Glomerular visceral epithelial cell (primary cell): Measurements from ENCODE around the gene LRPAP1.

ENCODE experiments used
- DNase-seq: peaks from one replicate; pipeline ENCODE4 v3.0.0-alpha.2; 2016; ENCODE audit errors: extremely low spot score

LRPAP1 gene

DNA sequence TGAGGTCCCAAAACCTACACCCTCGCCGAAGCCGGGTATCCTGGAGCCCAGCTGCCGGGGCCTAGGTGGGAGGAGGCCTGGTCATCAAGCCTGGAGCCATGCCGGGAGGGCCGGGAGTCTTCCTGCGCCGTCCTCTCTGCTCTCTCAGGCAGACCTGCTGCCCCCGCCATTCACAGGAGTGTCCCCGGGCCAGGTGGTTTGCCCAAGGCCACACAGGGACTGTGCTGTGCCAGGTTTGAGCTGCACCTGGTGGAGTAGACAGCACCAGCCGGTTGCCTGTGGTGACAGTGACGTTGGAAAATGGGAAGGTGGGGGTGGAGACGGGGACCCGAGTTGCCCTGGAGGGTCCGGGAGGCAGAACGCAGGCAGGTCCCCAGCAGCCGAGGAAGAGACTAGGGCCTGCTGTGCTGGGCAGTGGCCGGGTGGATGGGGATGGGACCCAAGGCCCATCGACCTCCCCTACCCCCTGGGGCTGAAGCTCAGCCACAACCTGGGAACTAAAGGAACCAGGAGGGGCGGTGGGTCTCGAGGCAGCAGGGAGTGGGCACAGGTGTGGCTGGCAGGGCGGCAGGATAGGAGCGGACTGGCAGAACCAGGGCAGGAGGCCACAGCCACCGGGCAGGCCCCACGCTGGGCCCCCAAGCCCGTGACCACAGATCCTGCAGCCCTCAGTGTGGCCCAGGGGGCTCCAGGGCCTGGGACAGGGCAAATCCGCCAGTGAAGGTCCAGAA is 59.6 kb downstream of the LRPAP1 start:
- DNase-seq = no peak

DNA sequence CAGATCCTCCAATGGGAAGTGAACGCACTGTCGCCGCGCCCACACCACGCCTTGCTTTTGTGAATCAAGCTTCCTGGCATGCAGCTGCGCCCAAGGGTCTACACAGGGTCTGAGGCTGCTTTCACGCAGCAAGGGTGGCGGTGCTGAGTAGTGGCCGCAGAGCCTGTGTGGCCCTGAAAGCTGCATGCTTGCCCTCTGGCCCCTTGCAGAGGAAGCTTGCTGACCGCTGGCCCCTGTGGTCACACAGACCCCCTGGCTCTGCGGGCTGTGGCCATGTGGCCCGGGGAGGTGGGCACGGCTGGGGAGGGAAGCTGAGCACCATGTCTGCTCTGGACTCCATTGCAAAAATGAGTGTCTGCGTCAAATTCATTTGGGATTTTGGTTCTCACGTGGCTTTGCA is 60.3 kb downstream of the LRPAP1 start:
- DNase-seq = no peak

DNA sequence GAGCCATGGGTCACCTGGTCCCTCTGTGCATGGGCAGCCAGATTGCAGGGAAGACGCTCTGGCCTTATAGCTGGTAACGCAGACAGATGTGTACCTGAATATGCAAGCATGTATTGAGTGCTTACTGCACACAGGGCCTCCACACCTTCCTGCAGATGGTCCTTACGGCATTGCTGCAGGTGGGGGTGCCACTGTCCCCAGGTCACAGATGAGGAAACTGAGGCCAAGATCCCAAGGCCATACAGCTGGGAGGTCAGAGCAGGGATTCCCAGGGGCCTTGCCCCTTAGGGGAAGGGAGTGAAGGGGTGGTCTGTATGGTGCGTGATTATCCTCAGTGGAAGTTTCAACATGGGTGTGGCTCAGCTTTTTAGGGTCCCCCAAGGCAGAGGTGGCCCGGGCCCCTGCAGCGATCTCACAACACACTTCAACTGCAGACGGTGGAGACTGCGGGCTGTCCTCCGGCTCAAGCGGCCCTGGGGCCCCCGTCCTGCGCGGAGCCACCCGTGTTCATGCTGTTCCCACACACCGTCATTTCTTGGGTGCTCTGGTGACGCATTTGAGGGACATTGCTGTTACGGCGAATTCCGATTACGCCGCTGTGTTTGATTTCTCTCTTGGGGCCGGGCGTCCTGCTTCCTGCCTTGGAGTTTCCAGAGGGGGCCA is 61.0 kb downstream of the LRPAP1 start:
- DNase-seq = no peak

DNA sequence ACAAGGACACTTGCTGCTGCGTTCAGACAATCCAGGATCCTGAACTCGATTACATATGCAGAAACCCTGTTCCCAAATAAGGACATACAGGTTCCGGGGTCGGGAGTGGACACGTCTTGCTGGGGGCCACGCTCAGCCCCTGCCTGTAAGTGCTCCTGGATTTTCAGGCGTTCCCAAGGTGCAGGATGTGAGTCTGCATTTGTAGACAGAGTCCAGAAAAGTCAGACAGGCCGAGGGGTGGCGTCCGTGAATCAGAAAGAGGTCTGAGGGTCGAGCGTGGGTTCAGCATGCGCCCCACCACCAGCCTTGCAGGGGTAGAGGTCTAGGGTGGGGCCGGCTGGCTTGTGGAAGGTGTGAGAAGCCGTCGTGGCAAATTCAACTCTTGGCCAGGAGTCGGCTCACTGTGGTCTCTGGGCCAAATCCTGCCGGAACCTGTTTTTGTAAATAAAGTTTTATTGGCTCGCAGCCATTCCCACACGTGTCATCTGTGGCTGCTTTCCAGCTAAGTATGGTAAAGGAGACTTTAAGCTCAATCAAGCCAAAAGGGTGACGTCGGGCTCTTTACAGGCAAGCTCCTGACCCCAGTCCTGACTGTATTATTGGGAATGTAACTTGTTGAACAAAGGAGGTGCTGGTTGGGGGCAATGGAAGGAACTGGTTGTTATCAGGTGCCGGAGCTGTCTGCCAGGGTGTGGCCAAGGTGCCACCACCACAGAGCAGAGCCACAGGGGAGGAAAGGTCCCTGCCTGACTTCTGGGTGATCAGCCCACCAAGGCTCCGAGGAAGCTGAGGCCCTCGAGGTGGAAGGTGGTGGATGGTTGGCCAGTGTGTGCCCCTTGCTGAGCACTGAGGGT is 61.8 kb downstream of the LRPAP1 start:
- DNase-seq = no peak

DNA sequence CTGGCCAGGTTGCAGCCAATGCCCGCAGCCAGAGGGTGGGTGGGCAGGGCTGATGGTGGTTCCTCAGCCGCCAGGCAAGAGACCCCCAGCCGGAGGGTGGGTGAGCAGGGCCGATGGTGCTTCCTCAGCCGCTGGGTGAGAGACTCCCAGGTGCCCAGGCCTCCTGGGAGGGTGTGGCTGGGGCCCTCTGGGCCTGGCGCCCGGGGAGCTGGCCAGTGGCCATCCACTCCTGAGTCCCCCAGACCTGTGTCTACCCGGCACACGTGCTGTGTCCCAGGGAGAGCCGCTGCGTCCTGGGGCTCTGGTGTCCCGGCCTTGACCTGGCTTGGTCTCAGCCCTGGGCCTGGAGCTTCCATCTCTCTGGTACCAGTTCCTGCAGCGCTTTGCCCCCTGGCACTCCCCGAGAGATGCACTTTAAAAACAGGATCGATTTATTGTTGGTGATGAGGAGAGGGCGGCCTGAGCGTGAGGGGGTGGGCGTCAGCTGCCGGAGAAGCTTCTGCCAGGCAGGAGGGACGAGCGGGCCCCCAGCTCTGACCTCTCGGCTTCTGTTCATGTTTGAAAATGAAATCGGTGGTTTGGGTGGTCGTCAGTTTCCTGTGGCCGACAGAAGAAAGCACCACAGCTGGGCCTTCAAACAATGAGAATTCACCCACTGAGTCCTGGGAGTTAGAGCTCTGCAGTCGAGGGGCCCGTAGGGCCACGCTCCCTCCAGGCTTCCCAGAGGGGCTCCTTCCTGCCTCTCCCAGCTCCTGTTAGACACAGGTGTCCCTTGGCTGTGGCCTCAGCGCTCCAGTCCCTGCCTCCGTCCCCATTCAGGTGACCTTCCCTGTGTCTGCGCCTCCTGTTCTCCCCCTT is 62.6 kb downstream of the LRPAP1 start:
- DNase-seq = no peak

DNA sequence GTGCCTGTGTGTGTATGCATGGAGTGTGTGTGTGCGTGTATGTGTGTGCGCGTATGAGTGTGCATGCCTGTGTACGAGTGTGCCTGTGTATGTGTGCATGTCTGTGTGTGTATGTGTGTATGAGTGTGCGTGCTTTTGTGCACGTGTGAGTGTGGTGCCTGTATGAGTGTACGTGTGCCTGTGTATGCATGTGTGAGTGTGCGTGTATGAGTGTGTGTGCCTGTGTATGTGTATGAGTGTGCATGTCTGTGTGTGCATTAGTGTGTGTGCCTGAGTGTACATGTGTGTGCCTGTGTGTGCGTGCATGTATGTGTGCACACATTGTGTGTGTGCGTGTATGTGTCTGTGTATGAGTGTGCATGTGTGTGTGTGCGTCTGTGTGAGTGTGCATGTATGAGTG is 63.4 kb downstream of the LRPAP1 start:
- no peak for DNase-seq

DNA sequence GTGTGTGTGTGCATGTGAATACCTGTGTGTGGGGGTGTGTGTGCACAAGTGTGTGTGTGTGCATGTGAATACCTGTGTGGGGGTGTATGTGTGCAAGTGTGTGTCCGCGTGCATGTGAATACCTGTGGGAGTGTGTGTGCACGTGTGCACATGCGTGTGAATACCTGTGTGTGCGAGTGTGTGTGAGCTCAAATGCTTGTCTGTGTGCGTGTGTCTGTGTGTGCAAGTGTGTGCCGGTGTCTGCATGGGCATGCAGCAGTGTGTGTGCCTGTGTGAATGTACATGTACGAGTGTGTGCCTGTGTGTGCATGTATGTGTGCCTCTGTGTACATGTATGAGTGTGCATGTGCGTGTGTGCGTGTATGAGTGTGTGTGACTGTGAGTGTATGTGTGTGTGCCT is 64.1 kb downstream of the LRPAP1 start:
- no peak for DNase-seq

DNA sequence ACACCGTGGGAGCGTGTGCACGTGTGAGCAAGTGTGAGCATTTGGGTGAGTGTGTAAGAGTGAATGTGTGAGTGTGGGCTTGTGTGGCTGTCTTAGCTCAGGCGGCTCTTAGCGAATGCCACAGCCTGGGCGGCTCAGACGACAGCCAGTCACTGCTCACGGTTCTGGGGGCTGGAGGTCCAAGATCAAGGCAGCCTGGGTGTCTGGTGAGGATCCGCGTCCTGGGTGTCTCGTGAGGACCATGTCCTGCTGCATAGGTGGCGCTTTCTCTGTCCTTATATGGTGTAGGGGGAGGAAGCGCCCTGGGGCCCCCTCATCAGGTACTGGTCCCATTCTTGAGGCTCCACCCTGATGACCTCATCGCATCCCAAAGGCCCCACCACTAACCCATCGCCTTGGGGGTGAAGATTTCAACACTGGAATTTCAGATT is 64.6 kb downstream of the LRPAP1 start:
- DNase-seq = no peak

DNA sequence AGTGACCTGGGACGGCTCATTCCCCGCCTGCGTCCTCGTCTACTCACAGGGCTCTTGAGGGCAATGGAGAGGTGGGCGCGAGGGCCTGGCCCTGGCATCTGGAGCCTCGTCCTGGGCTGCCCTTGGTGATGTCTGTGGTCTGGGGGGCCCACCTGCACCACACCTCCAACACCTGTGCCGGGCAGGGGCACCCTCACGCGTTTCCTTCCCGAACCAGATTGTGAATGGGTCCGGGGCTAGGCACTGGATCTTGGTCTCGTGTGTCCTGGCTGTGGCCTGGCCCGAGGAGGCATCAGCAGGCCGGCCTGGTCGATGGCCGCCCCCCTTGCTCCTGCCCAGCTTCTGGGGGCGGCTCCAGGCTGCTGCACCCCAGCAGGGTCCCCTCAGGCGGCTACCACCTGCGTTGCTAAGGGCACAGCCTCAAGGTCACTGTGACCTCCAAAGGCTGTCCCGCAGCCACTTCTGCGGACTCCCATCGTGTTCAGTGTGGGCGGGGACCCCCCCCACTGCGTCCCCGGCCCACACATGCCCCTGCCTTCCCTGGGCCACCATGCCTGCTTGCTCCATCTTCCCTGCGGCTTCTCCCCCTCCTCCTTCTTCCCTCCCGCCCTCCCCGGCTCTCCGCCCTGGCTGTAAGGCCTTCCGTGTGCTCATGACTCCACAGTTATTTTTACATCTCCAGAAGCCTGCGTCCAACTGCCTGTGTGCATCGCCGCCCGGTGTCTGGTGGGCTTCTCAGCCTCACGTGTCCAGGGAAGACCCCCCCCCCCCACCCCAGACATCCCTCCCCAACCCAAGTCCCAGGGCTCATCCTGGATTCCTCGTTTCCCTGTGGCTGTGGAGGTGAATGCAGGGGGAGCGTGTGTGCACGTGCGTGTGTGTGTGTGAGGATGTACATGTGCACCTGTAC is 65.3 kb downstream of the LRPAP1 start:
- DNase-seq = no peak

DNA sequence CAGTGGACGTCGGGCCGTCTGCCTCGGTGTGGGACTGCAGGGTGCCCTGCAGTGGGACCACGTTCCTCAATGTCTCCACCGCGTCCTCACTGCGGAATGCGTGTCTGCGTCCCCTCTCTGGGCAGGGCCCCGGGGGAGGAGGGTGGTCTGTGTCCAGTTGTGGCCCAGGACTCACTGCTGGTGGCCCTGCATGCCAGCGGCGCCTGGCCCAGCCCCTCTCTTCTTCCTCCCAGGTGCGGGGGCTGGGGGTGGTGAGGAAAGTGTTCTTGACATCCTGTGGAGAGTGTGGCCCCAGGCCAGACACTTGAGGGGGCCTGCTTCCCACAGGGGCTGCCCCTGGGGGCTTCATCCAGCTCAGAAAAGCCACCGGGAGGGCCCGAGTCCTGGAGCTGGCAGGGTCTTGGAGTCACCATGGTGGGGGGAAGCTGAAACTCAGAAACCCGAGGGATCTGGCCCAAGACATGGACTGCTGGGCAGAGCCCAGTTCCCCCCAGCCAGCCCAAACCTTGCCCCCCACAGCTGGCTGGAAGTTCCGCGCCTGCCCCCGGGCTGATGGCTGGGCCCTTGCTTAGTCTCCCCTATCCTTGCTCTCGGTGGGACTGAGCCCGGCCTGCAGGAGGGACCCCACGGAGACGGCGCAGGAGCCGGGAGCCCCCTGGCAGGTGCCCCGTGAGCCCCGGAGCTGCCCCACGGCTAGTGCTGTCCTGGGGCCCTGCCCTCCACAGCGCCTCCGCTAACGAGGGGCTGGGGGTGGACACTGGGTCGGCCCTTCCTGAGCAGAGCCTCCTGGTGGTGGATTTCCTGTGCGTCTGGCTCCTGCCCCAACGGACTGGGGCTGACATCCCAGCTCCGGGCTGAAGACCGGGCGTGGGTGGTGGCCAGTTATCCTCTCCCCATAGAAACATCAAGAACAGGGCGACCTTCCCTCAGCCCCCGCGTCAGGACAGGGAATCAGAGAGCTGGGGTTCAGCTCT is 66.2 kb downstream of the LRPAP1 start:
- no peak for DNase-seq

DNA sequence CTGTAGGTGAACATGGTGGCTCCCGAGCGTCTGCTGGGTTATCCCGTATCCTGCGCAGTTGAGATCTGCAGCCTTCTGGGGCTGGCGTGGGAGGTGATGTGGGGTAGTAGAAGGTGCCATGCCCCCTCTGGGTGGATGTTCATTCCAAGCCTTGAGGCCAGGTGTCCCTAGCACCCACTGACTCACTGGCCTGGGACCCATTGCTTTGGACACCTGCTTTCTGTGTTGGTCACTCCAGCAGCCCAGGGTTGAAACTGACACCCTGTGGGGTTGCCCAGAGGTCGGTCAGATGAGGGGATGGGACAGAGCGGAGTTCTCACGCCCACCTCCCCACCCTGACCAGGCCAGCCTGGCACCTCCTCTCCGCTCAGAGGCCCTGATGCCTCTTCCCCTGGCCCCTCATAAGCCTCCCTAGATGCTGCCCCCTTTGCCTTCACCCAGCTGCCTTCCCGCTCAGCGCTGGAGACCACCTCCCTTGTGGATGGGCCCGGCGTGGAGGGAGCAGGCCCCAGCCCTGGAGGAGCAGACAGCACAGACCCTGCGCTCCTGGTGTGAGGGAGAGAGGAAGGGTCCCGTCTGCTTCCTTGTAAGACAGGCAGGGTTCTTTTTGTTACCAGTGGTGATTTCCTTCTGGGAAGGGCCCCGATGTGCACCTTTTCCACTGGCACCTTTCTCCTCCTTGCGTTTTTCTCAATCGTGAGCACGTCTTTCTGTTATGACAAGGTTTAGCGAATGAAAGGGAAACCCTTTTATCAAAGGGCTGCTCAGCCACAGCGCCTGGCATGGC is 67.1 kb downstream of the LRPAP1 start:
- no peak for DNase-seq

DNA sequence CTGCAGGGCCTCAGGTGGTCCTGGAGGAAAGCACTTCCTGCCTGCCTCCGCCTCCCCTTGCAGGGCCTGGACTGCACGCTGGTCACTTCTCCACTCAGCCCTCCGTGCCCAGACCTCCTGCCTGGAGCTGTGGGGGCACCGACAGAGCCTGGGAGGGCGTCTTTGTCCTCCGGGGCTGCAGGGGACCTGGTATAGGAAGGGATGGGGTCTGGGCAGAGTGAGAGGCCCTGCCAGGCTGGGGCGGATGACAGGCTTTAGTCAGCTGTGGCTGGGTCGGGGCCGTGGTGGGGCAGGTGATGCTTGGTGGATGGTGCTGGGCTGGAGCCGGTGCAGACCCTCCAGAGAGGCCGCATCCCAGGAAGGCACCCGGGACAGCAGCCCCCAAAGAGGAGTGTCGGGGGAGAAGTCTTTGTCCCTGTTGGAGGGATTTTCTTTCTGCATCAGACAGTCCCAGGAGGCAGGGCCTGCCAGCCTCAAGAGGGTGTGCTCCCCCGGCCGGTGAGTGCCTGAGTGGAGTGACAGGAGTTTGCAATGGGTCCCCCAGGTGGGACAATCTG is 67.8 kb downstream of the LRPAP1 start:
- DNase-seq = no peak

DNA sequence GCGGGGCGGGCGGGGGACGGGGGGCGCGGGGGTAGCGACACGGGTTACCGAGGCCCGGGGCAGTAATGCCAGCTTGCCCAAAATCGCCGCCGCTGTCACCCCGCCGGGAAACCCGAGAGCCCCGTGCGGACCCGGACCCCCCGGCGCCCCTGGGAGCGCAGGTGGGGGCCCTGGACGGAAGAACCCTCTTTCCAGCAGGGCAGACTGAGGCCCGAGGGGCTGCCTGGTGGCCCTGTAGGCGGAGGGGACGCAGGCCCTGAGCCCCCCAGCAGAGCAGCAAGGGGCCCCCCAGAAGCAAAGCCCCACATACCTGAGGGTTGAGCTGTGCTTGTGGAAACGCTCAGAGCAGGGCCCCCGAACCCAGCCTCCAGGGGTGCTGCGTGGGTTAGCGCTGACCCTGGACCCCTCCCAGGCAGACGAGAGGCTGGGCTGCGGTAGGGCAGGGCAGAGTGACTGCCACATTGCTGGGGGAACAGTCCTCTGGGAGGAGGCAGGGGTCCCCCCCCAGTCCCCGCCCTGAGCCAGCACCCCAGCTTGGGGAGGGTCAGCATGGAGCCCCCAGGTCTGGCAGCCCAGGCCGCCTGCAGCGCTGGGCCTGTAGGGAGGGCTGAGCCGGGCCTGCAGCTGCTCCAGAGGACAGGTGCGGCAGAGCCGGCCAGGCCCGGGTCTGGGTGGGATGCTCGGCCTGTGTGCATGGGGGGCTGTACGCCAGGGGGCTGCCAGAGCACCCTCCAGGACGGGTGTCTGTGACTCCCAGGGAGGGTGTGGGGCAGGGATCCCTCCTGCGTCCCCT is 68.5 kb downstream of the LRPAP1 start:
- no peak for DNase-seq

DNA sequence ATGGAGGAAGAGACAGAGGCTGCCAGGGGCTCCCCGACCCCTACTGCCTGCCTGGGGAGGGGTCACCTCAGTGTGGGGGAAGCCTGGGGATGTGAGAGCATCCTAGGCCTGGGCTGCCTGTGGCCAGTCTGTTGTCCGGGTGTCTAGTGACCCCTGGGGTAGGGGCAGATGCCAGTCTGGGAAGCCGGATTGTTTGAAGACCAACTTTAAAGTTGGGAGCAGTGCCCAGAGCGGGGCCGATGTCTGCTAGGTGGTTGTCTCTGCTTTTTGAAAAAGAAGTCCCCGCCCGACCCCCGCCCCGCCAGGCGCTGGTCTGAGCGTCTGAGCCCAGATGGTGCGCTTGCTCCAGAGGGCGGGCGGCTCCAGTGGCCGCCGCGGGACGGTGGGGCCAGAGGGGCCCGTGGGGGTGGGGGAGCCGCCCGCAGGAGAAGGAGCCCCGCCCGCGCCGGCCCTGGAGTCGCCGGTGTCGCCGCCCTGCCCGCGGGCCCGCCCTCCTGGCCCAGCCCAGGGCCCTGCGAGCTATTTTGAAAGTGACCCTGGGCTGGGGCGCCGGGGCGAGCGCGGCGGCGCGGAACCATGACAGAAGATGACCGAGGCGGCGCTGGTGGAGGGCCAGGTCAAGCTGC is 69.3 kb downstream of the LRPAP1 start, which contains the start of gene DOK7:
Gene DOK7, plus strand, starts transcription at position 517 of the 626 bp plus-strand sequence. Its CDS starts 70 bp downstream, at position 587.
- no peak for DNase-seq

DNA sequence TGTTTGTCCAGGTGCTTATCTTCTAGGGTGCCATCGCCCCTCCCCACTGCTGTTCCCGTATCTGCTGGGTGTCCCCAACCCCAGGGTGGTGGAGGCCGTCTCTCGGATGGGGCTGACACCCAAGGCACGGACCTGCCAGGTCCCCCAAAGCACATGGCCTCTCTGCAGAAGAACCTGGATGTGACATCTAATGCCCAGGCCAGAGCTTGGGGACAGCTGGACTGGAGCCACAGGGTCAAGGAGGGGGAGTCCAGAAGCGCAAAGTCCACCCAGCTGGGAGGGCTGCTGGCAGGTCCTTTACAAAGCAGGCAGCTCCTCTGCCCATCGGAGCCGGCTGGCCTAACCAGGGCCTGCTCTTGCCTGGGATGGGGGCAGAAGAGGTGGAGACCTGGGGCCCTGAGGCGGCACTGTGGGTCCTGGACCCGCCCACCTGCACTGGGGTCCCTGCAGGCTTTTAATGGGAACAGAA is 69.9 kb downstream of the LRPAP1 start:
- DNase-seq = no peak

DNA sequence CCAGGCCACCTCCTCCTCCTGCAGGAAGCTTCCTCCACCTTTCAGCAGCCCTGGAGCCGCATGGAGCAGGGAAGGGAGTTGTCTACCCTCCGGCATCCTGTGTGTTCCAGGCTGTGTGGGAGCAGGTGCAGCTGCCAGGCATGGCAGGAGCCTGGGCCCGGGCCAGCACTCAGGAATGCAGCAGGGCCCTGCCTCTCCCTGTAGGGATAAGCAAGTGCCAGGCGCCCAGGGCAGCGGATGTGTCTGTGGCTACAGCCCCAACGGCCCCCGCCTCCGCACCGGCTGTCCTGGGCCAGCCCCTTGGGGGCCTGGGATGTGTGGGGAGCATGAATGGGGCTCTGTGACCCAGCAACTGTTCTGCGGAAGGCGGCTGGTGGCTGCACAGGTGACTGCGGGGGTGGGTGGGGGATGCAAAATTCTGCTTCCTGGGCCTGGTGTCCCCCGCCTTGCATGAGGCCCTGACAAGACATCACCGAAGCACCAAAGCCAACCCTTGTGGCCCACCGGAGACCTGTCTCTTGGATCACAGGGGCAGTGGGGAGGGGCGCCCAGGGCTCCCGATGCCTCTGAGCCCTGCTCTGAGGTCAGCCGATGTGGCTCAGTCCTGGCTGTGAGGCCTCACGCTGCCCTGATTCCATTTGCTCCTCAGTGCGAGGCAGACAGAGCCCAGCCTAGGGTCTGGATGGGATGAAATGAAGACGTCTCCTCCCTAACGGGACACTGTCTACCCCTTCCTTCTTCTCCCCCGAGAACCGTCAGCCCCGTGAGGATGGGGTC is 70.5 kb downstream of the LRPAP1 start:
- peak; percentile 67 for DNase-seq
